Left lung (tissue), 14 donors: ENCODE data around the gene PYGB. TPM values are rescaled to one million over a fixed set of nuclear protein-coding genes. Genes with fewer than 3 reads are reported as not detected.

Source experiments
- ATAC-seq: fragments of 200-7000 bp; cut with Tn5 transposase; one replicate; pipeline ENCODE4 v1.9.1; 2020; ENCODE audit warnings: moderate library complexity
- DNase-seq, 4 donors: peaks; one replicate each; pipeline ENCODE4 v3.0.0-alpha.2; 2013 to 2020
- H3K27ac ChIP-seq, 2 donors: fragments of 200-600 bp; sonication (generic) in 1 of 2; one replicate each; pipeline versions ENCODE4 v1.5.0 to v1.8.0; 2020 to 2021
- H3K27me3 ChIP-seq, 2 donors: fragments of 200-600 bp; sonication (generic) in 1 of 2; one replicate each; pipeline versions ENCODE4 v1.5.0 to v1.8.0; 2020 to 2021
- H3K36me3 ChIP-seq, 2 donors: fragments of 200-600 bp; sonication (generic) in 1 of 2; one replicate each; pipeline versions ENCODE4 v1.5.0 to v1.8.0; 2020 to 2021
- H3K4me1 ChIP-seq, 2 donors: fragments of 200-600 bp; one replicate each; pipeline ENCODE4 v1.8.0; 2021
- H3K4me3 ChIP-seq, 2 donors: fragments of 200-600 bp; sonication (generic) in 1 of 2; one replicate each; pipeline versions ENCODE4 v1.5.0 to v1.8.0; 2020 to 2021; ENCODE audit warnings: mild to moderate bottlenecking in 1 of 2
- H3K9me3 ChIP-seq, 2 donors: fragments of 200-600 bp; sonication (generic) in 1 of 2; one replicate each; pipeline versions ENCODE4 v1.5.0 to v1.8.0; 2020 to 2021
- CTCF ChIP-seq, 2 donors: fragments of 200-600 bp; sonication (generic) in 1 of 2; IDR thresholded peaks; one replicate each; pipeline versions ENCODE4 v1.5.0 to v1.8.0; 2021; ENCODE audit warnings: antibody characterized with exemption in 2 of 2
- intact Hi-C, 2 donors: fragments of 100-400 bp; cut with DNase I; formaldehyde crosslinking; loops; one replicate each; pipeline versions ENCODE4 v1.11.2 to v1.14.2; 2022
- long read RNA-seq, 12 donors: library from polyadenylated mRNA in 2 of 12; unstranded in 2 of 12; transcript quantifications; one replicate each; pipeline ENCODE4 v2.0.0 and lab custom pipeline, GENCODE V29; 2019 to 2026
- polyA plus RNA-seq, 6 donors: library from polyadenylated mRNA; unstranded; fragments of 120-200 nt; gene quantifications; one replicate each; pipeline ENCODE4 v1.2.1, GENCODE V29; 2013; ENCODE audit not compliant: insufficient read length in 6 of 6
- total RNA-seq, 2 donors: library from RNA; stranded (reverse); fragmentation: NEBNext Ultra II Directional; extraction: Animal tissue kit (Norgen Biotek cat#: 25700); gene quantifications; one replicate each; pipeline ENCODE4 v1.2.1, GENCODE V29; 2021
- donor health status: DM: no; HTN: yes; CAD: no.
- donor health status: DM: no; HTN: no; CAD: no.

PYGB gene
- total RNA-seq (10 to 100 TPM; 78.2 to 81.3 TPM), polyA plus RNA-seq (10 to 100 TPM; 37.8 to 56.3 (median 46.7) TPM)
- long read RNA-seq, donor 1, full-length matches to known transcripts, result 6 of 23 reads
- long read RNA-seq, donor 1, partial matches to known transcripts, result 7 of 23 reads
- long read RNA-seq, donor 1, other reads (novel, unspliced or antisense), result 10 of 23 reads
- long read RNA-seq, donor 2, full-length matches to known transcripts, result 5 of 34 reads
- long read RNA-seq, donor 2, partial matches to known transcripts, result 11 of 34 reads
- long read RNA-seq, donor 2, other reads (novel, unspliced or antisense), result 18 of 34 reads
- long read RNA-seq, donor 3, full-length matches to known transcripts, result 5 of 18 reads
- long read RNA-seq, donor 3, partial matches to known transcripts, result 6 of 18 reads
- long read RNA-seq, donor 3, other reads (novel, unspliced or antisense), result 7 of 18 reads
- long read RNA-seq, donor 4, full-length matches to known transcripts, result 4 of 10 reads
- long read RNA-seq, donor 4, partial matches to known transcripts, result 5 of 10 reads
- long read RNA-seq, donor 4, other reads (novel, unspliced or antisense), result 1 of 10 reads
- long read RNA-seq, donor 5, full-length matches to known transcripts, result 7 of 46 reads
- long read RNA-seq, donor 5, partial matches to known transcripts, result 23 of 46 reads
- long read RNA-seq, donor 5, other reads (novel, unspliced or antisense), result 16 of 46 reads
- long read RNA-seq, donor 6, full-length matches to known transcripts, result 5 of 21 reads
- long read RNA-seq, donor 6, partial matches to known transcripts, result 8 of 21 reads
- long read RNA-seq, donor 6, other reads (novel, unspliced or antisense), result 8 of 21 reads
- long read RNA-seq, donor 7, full-length matches to known transcripts, result 4 of 4 reads
- long read RNA-seq, donor 7, partial matches to known transcripts, result 0 of 4 reads
- long read RNA-seq, donor 7, other reads (novel, unspliced or antisense), result 0 of 4 reads
- long read RNA-seq, donor 8, full-length matches to known transcripts, result 11 of 26 reads
- long read RNA-seq, donor 8, partial matches to known transcripts, result 0 of 26 reads
- long read RNA-seq, donor 8, other reads (novel, unspliced or antisense), result 15 of 26 reads
- long read RNA-seq, donor 9, result 0 reads
- long read RNA-seq, donor 10, full-length matches to known transcripts, result 3 of 18 reads
- long read RNA-seq, donor 10, partial matches to known transcripts, result 3 of 18 reads
- long read RNA-seq, donor 10, other reads (novel, unspliced or antisense), result 12 of 18 reads
- long read RNA-seq, donor 11, result 0 reads
- long read RNA-seq, donor 12, full-length matches to known transcripts, result 8 of 8 reads
- long read RNA-seq, donor 12, partial matches to known transcripts, result 0 of 8 reads
- long read RNA-seq, donor 12, other reads (novel, unspliced or antisense), result 0 of 8 reads

- H3K9me3 ChIP-seq, result no peaks in the 10 kb centered on the region
- peak within 1 kb of the TSS; percentile 84 to 92 for H3K4me3 ChIP-seq
- no peaks in the 10 kb centered on the region for H3K36me3 ChIP-seq
- no peaks in the 10 kb centered on the region for H3K27me3 ChIP-seq
- H3K27ac ChIP-seq, result peak within 1 kb of the TSS; percentile 88
- H3K4me1 ChIP-seq, result peaks cover 6 to 43% of the 10 kb centered on the region in 2 donors
- intact Hi-C loops, result no loop called here
- DNase-seq (peak; percentile 82 to 95 (median 84)), ATAC-seq (peak; percentile 94)
- no peak for TF ChIP-seq CTCF (IDR thresholded peaks at IDR 0.05)
Observed at GRCh38 chr20:25247956-25248785, at the start of gene PYGB. Gene PYGB (plus strand): TSS chr20:25248085. CDS start chr20:25248179, 94 bp downstream.

DNA sequence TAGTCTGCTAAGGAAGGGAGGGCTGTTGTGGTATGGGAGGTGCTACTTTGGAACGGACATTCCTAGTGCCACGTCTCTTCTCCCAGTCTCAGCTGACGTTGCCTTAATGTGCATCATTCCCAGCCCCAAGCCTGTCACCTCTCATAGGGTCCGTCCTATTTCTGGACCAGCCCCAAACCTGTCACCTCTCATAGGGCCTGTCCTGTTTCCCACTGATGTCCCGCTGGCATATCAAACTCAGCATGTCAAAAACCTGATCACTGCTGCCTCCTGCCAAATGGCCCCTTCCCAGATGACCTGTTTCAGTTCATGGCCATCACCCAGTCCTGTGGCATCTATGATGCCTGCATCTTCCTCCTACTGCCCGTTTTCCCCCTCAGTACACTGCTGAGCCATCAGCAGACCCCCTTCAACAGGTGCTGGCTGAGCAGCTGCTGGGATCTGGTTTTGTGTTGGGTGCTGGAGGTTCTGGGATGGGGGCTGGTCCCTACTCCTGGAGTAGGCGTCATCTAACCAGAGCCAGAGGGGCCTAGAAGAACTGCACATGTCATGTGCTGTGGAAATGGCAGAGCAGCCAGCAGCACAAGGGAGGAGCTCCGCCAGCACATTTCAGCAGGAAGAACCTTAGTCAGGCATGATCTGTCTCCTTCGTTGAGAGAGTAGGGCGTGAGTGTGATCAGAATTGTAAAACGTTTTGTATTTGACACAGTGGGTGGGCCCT is 49.1 kb upstream of the PYGB start:
- no peak for DNase-seq
- Histone ChIP-seq H3K36me3 (no peaks in the 10 kb centered on the region), H3K27ac (no peak overlapping the region), H3K4me3 (no peak overlapping the region), H3K4me1 (peaks cover 4 to 39% of the 10 kb centered on the region in 2 donors), H3K27me3 (no peaks in the 10 kb centered on the region), H3K9me3 (no peaks in the 10 kb centered on the region)
- intact Hi-C loops, result no loop called here
- no peak for TF ChIP-seq CTCF (IDR thresholded peaks at IDR 0.05)
- no peak for ATAC-seq

GRCh38 chr20:25199473-25200260 is 48.2 kb upstream of the PYGB start:
- Histone ChIP-seq H3K27me3 (no peaks in the 10 kb centered on the region), H3K4me3 (no peak overlapping the region), H3K9me3 (no peaks in the 10 kb centered on the region), H3K36me3 (no peaks in the 10 kb centered on the region), H3K4me1 (peaks cover 4 to 42% of the 10 kb centered on the region in 2 donors), H3K27ac (no peak overlapping the region)
- DNase-seq (no peak), ATAC-seq (no peak)
- TF ChIP-seq CTCF (IDR thresholded peaks at IDR 0.05), result no peak
- intact Hi-C loops, result no loop called here
